ENCODE results near the gene CACNA1B. TPM values are rescaled to one million over a fixed set of nuclear protein-coding genes. Genes with fewer than 3 reads are reported as not detected.

CACNA1B gene
- total and polyA plus RNA-seq, 4 donors, result 0.01 to 0.20 (median 0.09) TPM; not detected in 1

DNA sequence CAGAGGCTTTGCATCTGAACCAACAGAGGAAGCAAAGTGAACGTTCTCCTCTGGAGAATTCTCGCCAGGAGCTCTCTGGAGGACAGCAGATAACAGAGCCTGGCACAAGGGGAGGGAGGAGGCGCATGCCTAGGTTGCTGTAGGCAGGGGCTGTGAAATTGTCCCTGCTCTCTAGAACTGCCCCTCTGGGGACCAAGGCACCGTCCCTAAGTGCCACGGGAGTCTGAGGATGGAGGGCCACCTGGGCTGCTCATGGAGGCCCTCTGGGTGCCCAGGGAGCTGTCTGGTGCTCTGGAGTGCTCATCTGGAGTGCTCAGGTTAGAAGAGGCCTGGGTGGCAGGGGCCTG lies 77.6 kb downstream of the CACNA1B start:
- no peak overlapping the region for H3K9ac ChIP-seq (ENCODE audit: insufficient read depth in 1 of 2, low read length in 2 of 2)
- 56 to 63% methylated on average over 5 of the region's 5 CpGs for WGBS, 2 donors
- TF ChIP-seq, protein P1, sequence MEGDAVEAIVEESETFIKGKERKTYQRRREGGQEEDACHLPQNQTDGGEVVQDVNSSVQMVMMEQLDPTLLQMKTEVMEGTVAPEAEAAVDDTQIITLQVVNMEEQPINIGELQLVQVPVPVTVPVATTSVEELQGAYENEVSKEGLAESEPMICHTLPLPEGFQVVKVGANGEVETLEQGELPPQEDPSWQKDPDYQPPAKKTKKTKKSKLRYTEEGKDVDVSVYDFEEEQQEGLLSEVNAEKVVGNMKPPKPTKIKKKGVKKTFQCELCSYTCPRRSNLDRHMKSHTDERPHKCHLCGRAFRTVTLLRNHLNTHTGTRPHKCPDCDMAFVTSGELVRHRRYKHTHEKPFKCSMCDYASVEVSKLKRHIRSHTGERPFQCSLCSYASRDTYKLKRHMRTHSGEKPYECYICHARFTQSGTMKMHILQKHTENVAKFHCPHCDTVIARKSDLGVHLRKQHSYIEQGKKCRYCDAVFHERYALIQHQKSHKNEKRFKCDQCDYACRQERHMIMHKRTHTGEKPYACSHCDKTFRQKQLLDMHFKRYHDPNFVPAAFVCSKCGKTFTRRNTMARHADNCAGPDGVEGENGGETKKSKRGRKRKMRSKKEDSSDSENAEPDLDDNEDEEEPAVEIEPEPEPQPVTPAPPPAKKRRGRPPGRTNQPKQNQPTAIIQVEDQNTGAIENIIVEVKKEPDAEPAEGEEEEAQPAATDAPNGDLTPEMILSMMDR (IDR thresholded peaks at IDR 0.05; ENCODE audit: control extremely low read depth, extremely low read depth), result no peak
- H3K27me3 ChIP-seq (ENCODE audit: control insufficient read depth in 3 of 3, insufficient read depth in 3 of 3, low read length in 2 of 3), result peaks cover 0 to 4% (median 0%) of the 10 kb centered on the region in 3 donors
- ATAC-seq (ENCODE audit: insufficient read depth, low FRiP score), result no peak
- DNase-seq, result no peak
- no peaks in the 10 kb centered on the region for H3K4me1 ChIP-seq (ENCODE audit: control insufficient read depth in 5 of 5, insufficient read depth in 5 of 5, low read length in 5 of 5)
- H3K27ac ChIP-seq (ENCODE audit: low read depth in 1 of 2, low read length in 1 of 2), result no peak overlapping the region
- no peak overlapping the region for H3K4me3 ChIP-seq
- no peaks in the 10 kb centered on the region for H3K9me3 ChIP-seq (ENCODE audit: control insufficient read depth in 4 of 4, insufficient read depth in 3 of 4, low read length in 3 of 4)
- H3K36me3 ChIP-seq (ENCODE audit: control insufficient read depth in 4 of 4, insufficient read depth in 4 of 4, low read length in 4 of 4), result no peaks in the 10 kb centered on the region

DNA sequence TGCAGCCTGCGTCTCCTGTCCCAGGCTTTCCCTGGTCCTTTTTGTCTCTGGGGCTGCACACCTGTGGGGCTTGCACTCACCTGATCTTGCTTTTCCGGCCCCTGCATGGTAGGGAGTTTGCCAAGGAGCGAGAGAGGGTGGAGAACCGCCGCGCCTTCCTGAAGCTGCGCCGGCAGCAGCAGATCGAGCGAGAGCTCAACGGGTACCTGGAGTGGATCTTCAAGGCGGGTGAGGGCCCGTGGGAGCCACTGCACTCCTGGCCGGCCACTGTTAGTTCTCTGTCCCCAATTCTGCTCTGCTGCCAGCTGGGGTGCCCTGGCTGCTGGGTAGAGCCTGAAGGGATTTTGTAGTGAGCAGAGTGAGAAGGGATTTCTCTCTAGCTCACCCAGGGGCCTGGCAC lies 78.0 kb downstream of the CACNA1B start:
- Histone ChIP-seq H3K4me3 (no peak overlapping the region), H3K27ac (ENCODE audit: low read depth in 1 of 2, low read length in 1 of 2) (no peak overlapping the region), H3K9ac (ENCODE audit: insufficient read depth in 1 of 2, low read length in 2 of 2) (no peak overlapping the region), H3K9me3 (ENCODE audit: control insufficient read depth in 4 of 4, insufficient read depth in 3 of 4, low read length in 3 of 4) (peaks cover 0 to 2% (median 0%) of the 10 kb centered on the region in 4 donors), H3K4me1 (ENCODE audit: control insufficient read depth in 5 of 5, insufficient read depth in 5 of 5, low read length in 5 of 5) (no peaks in the 10 kb centered on the region), H3K36me3 (ENCODE audit: control insufficient read depth in 4 of 4, insufficient read depth in 4 of 4, low read length in 4 of 4) (no peaks in the 10 kb centered on the region), H3K27me3 (ENCODE audit: control insufficient read depth in 3 of 3, insufficient read depth in 3 of 3, low read length in 2 of 3) (peaks cover 0 to 4% (median 0%) of the 10 kb centered on the region in 3 donors)
- DNase-seq (no peak), ATAC-seq (ENCODE audit: insufficient read depth, low FRiP score) (no peak)
- TF ChIP-seq, protein P1 (IDR thresholded peaks at IDR 0.05; ENCODE audit: control extremely low read depth, extremely low read depth), result no peak
- WGBS, 2 donors, result 79 to 91% methylated on average over 14 of the region's 14 CpGs

DNA sequence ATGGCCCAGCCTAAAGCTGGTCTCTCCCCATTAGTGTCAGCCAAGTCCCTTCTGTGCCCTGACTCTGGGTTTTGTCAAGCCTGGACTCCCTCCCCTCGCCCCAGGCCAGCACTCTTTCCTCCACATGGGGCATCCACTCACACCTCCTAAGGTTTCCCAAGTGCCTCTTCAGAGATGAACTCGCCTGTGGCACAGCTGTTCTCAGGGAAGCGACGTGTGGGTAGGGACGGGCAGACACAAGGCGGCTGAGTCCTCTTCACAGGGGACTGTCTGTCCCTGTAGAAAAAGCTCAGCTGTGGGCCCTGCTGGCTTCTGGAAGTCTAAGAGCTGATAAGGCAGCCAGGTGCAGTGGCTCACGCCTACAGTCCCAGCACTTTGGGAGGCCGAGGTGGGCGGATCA lies 78.5 kb downstream of the CACNA1B start:
- DNase-seq (no peak), ATAC-seq (ENCODE audit: insufficient read depth, low FRiP score) (no peak)
- Histone ChIP-seq H3K36me3 (ENCODE audit: control insufficient read depth in 4 of 4, insufficient read depth in 4 of 4, low read length in 4 of 4) (no peaks in the 10 kb centered on the region), H3K27me3 (ENCODE audit: control insufficient read depth in 3 of 3, insufficient read depth in 3 of 3, low read length in 2 of 3) (peaks cover 0 to 4% (median 0%) of the 10 kb centered on the region in 3 donors), H3K9me3 (ENCODE audit: control insufficient read depth in 4 of 4, insufficient read depth in 3 of 4, low read length in 3 of 4) (peaks cover 0 to 2% (median 0%) of the 10 kb centered on the region in 4 donors), H3K4me1 (ENCODE audit: control insufficient read depth in 5 of 5, insufficient read depth in 5 of 5, low read length in 5 of 5) (no peaks in the 10 kb centered on the region), H3K27ac (ENCODE audit: low read depth in 1 of 2, low read length in 1 of 2) (no peak overlapping the region), H3K9ac (ENCODE audit: insufficient read depth in 1 of 2, low read length in 2 of 2) (no peak overlapping the region), H3K4me3 (no peak overlapping the region)
- 75 to 86% methylated on average over 9 of the region's 9 CpGs for WGBS, 2 donors
- TF ChIP-seq, protein P1 (IDR thresholded peaks at IDR 0.05; ENCODE audit: control extremely low read depth, extremely low read depth), result no peak

Data from lung (tissue), 12 donors.